SK-N-SH treated with all-trans-retinoic acid at 6 μM for 48 hours (cell line): ENCODE measurements around the gene ESYT2.

ENCODE experiments used
- ARNTL ChIP-seq: fragments of 450-650 bp; formaldehyde crosslinking; IDR thresholded peaks from 2 replicates; pipeline ENCODE4 v1.5.0; 2020; ENCODE audit warnings: low read depth, mild to moderate bottlenecking, moderate library complexity, borderline replicate concordance
- BACH2 ChIP-seq: fragments of 250-450 bp; sonication (Bioruptor Pico); IDR thresholded peaks from 2 replicates; pipeline ENCODE4 v1.9.0; 2021; ENCODE audit warnings: mild to moderate bottlenecking, borderline replicate concordance
- ESRRG ChIP-seq: fragments of 250-450 bp; sonication (Bioruptor Pico); IDR thresholded peaks from 2 replicates; pipeline ENCODE4 v1.6.1; 2021; ENCODE audit warnings: mild to moderate bottlenecking
- GLIS3 ChIP-seq: fragments of 250-450 bp; sonication (Bioruptor Pico); IDR thresholded peaks from 2 replicates; pipeline ENCODE4 v1.5.0; 2020; ENCODE audit warnings: mild to moderate bottlenecking, moderate library complexity
- ISL1 ChIP-seq: fragments of 250-450 bp; sonication (Bioruptor Pico); IDR thresholded peaks from 2 replicates; pipeline ENCODE4 v2.1.2; 2022; ENCODE audit warnings: mild to moderate bottlenecking, moderate library complexity
- OSR1 ChIP-seq: fragments of 250-450 bp; sonication (Bioruptor Pico); IDR thresholded peaks from 2 replicates; pipeline ENCODE4 v1.8.0; 2022; ENCODE audit warnings: moderate library complexity, mild to moderate bottlenecking, inconsistent platforms
- PPARA ChIP-seq: fragments of 250-450 bp; sonication (Bioruptor Pico); IDR thresholded peaks from 2 replicates; pipeline ENCODE4 v1.5.0; 2020; ENCODE audit warnings: mild to moderate bottlenecking, borderline replicate concordance
- SNAI2 ChIP-seq: fragments of 250-450 bp; sonication (Bioruptor Pico); IDR thresholded peaks from 2 replicates; pipeline ENCODE4 v1.5.0; 2020; ENCODE audit warnings: mild to moderate bottlenecking, moderate library complexity
- TOX ChIP-seq: fragments of 250-450 bp; sonication (Bioruptor Pico); IDR thresholded peaks from 2 replicates; pipeline ENCODE4 v1.8.0; 2021; ENCODE audit warnings: mild to moderate bottlenecking, moderate library complexity, borderline replicate concordance
- ZC3H10 ChIP-seq: fragments of 250-450 bp; sonication (Bioruptor Pico); IDR thresholded peaks from 2 replicates; pipeline ENCODE4 v1.5.1; 2021; ENCODE audit warnings: mild to moderate bottlenecking, moderate library complexity
- ZFP30 ChIP-seq: fragments of 450-650 bp; formaldehyde crosslinking; IDR thresholded peaks from 2 replicates; pipeline ENCODE4 v1.5.0; 2022; ENCODE audit warnings: mild to moderate bottlenecking, moderate library complexity
- TF ChIP-seq, protein P1 (sequence below): fragments of 250-450 bp; sonication (Bioruptor Pico); IDR thresholded peaks from 2 replicates; pipeline ENCODE4 v1.5.1; 2020; ENCODE audit warnings: low read depth, mild to moderate bottlenecking, moderate library complexity
- TF ChIP-seq, protein P2 (sequence below): fragments of 250-450 bp; sonication (Bioruptor Pico); IDR thresholded peaks from 2 replicates; pipeline ENCODE4 v1.8.0; 2021; ENCODE audit warnings: low read depth, mild to moderate bottlenecking, moderate library complexity, borderline replicate concordance
- TF ChIP-seq, protein P3 (sequence below): fragments of 250-450 bp; sonication (Bioruptor Pico); IDR thresholded peaks from 2 replicates; pipeline ENCODE4 v1.5.0; 2020; ENCODE audit warnings: mild to moderate bottlenecking, moderate library complexity

DNA sequence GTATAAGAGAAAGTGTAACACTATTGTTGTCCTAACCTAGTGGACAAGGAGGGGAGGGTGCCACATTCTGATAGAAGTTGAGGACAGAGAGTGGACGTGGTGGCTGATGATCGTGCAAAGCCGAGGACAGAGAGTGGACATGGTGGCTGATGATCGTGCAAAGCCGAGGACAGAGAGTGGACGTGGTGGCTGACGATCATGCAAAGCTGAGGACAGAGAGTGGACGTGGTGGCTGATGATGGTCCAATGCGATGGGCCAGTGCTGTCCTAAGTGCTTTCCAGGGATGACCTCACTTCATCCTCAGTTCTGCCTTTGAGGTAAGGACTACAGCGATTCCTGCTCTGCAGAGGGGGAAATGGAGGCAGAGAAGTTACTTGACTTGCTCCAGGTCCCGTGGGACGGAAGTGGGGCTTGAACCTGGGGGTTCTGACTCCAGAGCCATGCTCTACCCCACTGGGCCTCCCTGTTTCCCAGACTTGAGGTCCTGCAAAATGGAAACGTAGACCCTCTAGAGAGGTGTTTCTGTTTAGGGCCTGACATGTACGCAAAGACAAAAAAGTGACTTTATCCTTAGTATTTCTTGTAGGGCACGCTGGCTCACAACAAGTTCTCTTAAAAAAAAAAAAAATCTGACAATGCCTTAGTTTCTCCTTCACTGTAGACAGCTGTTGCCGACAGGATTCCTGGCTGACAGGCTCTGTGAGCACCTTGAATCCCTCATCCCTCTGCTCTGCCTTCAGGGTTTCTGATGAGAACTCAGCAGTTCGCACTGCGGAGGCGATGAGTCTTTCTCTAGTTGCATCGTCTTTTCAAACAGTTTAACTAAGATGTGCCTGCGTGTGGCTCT, 104.4 kb downstream of the ESYT2 start:
- no peak for TF ChIP-seq TOX (CRISPR knock-in tag)
- TF ChIP-seq BACH2 (CRISPR knock-in tag): no peak
- TF ChIP-seq PPARA: no peak
- TF ChIP-seq, protein P1, sequence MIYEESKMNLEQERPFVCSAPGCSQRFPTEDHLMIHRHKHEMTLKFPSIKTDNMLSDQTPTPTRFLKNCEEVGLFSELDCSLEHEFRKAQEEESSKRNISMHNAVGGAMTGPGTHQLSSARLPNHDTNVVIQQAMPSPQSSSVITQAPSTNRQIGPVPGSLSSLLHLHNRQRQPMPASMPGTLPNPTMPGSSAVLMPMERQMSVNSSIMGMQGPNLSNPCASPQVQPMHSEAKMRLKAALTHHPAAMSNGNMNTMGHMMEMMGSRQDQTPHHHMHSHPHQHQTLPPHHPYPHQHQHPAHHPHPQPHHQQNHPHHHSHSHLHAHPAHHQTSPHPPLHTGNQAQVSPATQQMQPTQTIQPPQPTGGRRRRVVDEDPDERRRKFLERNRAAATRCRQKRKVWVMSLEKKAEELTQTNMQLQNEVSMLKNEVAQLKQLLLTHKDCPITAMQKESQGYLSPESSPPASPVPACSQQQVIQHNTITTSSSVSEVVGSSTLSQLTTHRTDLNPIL (CRISPR knock-in tag): no peak
- no peak for TF ChIP-seq GLIS3 (CRISPR knock-in tag)
- TF ChIP-seq, protein P2, sequence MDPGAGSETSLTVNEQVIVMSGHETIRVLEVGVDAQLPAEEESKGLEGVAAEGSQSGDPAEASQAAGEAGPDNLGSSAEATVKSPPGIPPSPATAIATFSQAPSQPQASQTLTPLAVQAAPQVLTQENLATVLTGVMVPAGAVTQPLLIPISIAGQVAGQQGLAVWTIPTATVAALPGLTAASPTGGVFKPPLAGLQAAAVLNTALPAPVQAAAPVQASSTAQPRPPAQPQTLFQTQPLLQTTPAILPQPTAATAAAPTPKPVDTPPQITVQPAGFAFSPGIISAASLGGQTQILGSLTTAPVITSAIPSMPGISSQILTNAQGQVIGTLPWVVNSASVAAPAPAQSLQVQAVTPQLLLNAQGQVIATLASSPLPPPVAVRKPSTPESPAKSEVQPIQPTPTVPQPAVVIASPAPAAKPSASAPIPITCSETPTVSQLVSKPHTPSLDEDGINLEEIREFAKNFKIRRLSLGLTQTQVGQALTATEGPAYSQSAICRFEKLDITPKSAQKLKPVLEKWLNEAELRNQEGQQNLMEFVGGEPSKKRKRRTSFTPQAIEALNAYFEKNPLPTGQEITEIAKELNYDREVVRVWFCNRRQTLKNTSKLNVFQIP (CRISPR knock-in tag): no peak
- TF ChIP-seq, protein P3, sequence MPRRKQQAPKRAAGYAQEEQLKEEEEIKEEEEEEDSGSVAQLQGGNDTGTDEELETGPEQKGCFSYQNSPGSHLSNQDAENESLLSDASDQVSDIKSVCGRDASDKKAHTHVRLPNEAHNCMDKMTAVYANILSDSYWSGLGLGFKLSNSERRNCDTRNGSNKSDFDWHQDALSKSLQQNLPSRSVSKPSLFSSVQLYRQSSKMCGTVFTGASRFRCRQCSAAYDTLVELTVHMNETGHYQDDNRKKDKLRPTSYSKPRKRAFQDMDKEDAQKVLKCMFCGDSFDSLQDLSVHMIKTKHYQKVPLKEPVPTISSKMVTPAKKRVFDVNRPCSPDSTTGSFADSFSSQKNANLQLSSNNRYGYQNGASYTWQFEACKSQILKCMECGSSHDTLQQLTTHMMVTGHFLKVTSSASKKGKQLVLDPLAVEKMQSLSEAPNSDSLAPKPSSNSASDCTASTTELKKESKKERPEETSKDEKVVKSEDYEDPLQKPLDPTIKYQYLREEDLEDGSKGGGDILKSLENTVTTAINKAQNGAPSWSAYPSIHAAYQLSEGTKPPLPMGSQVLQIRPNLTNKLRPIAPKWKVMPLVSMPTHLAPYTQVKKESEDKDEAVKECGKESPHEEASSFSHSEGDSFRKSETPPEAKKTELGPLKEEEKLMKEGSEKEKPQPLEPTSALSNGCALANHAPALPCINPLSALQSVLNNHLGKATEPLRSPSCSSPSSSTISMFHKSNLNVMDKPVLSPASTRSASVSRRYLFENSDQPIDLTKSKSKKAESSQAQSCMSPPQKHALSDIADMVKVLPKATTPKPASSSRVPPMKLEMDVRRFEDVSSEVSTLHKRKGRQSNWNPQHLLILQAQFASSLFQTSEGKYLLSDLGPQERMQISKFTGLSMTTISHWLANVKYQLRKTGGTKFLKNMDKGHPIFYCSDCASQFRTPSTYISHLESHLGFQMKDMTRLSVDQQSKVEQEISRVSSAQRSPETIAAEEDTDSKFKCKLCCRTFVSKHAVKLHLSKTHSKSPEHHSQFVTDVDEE: no peak
- no peak for TF ChIP-seq OSR1 (CRISPR knock-in tag)
- TF ChIP-seq ARNTL (CRISPR knock-in tag): no peak
- no peak for TF ChIP-seq ESRRG (CRISPR knock-in tag)
- no peak for TF ChIP-seq ISL1 (CRISPR knock-in tag)
- TF ChIP-seq ZFP30: no peak
- no peak for TF ChIP-seq ZC3H10 (CRISPR knock-in tag)
- no peak for TF ChIP-seq SNAI2
